ENCODE data around the gene TCTN2. TPM values are rescaled to one million over a fixed set of nuclear protein-coding genes. Genes with fewer than 3 reads are reported as not detected.

The TCTN2 gene
- total and polyA plus RNA-seq, 2 experiments from 2014 or later, result 2.7 to 6.0 TPM

- H3K36me3 ChIP-seq (ENCODE audit: insufficient read depth), result peaks cover 24% of the 10 kb centered on the region
- no peaks in the 10 kb centered on the region for H3K27me3 ChIP-seq (ENCODE audit: insufficient read depth)
- H2AFZ ChIP-seq, result no peak overlapping the region
- peaks cover 3% of the 10 kb centered on the region; the same call in 1 of the 2 replicates for H3F3A ChIP-seq (replicated peaks; ENCODE audit: low read depth)
- no peak overlapping the region for H3K4me2 ChIP-seq
- H4K20me1 ChIP-seq (replicated peaks; ENCODE audit: insufficient read depth), result 0 out of 2 replicates have a peak, but pooled peaks cover 5% of the 10 kb centered on the region
- no peak overlapping the region for H3K27ac ChIP-seq (ENCODE audit: low read depth)
- peaks cover 3% of the 10 kb centered on the region for H3K27me3 Mint-ChIP-seq (ENCODE audit: insufficient read depth, low read depth, poor library complexity)
- no peaks in the 10 kb centered on the region for H3K9me3 Mint-ChIP-seq
- no peaks in the 10 kb centered on the region for H3K79me2 ChIP-seq (replicated peaks; ENCODE audit: insufficient read depth)
- H3K4me3 ChIP-seq, result no peak overlapping the region
- H3K9me2 ChIP-seq (ENCODE audit: insufficient read depth), result no peaks in the 10 kb centered on the region
- no peak overlapping the region for H3K4me3 Mint-ChIP-seq
- no peak overlapping the region for H3K27ac Mint-ChIP-seq
- TF ChIP-seq JUNB (IDR thresholded peaks at IDR 0.05; ENCODE audit: unreplicated experiment) (no peak), CREB1 (CRISPR knock-in tag; IDR thresholded peaks at IDR 0.05; ENCODE audit: low read depth) (no peak), ZNF114 (CRISPR knock-in tag; IDR thresholded peaks at IDR 0.05) (no peak), STAT1 (IDR thresholded peaks at IDR 0.05; ENCODE audit: unreplicated experiment) (no peak), CTCF (conservative IDR thresholded peaks at IDR 0.05; ENCODE audit: low read depth in 2 of 2) (no peak), EZH2phosphoT487 (IDR thresholded peaks at IDR 0.05; ENCODE audit: unreplicated experiment) (no peak), EZH2 (IDR thresholded peaks at IDR 0.05; ENCODE audit: low read depth, unreplicated experiment) (no peak), REST (IDR thresholded peaks at IDR 0.05; ENCODE audit: unreplicated experiment) (no peak), POLR2AphosphoS5 (IDR thresholded peaks at IDR 0.05; ENCODE audit: low read depth) (no peak), NANOG (IDR thresholded peaks at IDR 0.05; ENCODE audit: borderline replicate concordance) (no peak), ZNF331 (CRISPR knock-in tag; IDR thresholded peaks at IDR 0.05; ENCODE audit: low read depth) (no peak)
- TF ChIP-seq, protein P1, sequence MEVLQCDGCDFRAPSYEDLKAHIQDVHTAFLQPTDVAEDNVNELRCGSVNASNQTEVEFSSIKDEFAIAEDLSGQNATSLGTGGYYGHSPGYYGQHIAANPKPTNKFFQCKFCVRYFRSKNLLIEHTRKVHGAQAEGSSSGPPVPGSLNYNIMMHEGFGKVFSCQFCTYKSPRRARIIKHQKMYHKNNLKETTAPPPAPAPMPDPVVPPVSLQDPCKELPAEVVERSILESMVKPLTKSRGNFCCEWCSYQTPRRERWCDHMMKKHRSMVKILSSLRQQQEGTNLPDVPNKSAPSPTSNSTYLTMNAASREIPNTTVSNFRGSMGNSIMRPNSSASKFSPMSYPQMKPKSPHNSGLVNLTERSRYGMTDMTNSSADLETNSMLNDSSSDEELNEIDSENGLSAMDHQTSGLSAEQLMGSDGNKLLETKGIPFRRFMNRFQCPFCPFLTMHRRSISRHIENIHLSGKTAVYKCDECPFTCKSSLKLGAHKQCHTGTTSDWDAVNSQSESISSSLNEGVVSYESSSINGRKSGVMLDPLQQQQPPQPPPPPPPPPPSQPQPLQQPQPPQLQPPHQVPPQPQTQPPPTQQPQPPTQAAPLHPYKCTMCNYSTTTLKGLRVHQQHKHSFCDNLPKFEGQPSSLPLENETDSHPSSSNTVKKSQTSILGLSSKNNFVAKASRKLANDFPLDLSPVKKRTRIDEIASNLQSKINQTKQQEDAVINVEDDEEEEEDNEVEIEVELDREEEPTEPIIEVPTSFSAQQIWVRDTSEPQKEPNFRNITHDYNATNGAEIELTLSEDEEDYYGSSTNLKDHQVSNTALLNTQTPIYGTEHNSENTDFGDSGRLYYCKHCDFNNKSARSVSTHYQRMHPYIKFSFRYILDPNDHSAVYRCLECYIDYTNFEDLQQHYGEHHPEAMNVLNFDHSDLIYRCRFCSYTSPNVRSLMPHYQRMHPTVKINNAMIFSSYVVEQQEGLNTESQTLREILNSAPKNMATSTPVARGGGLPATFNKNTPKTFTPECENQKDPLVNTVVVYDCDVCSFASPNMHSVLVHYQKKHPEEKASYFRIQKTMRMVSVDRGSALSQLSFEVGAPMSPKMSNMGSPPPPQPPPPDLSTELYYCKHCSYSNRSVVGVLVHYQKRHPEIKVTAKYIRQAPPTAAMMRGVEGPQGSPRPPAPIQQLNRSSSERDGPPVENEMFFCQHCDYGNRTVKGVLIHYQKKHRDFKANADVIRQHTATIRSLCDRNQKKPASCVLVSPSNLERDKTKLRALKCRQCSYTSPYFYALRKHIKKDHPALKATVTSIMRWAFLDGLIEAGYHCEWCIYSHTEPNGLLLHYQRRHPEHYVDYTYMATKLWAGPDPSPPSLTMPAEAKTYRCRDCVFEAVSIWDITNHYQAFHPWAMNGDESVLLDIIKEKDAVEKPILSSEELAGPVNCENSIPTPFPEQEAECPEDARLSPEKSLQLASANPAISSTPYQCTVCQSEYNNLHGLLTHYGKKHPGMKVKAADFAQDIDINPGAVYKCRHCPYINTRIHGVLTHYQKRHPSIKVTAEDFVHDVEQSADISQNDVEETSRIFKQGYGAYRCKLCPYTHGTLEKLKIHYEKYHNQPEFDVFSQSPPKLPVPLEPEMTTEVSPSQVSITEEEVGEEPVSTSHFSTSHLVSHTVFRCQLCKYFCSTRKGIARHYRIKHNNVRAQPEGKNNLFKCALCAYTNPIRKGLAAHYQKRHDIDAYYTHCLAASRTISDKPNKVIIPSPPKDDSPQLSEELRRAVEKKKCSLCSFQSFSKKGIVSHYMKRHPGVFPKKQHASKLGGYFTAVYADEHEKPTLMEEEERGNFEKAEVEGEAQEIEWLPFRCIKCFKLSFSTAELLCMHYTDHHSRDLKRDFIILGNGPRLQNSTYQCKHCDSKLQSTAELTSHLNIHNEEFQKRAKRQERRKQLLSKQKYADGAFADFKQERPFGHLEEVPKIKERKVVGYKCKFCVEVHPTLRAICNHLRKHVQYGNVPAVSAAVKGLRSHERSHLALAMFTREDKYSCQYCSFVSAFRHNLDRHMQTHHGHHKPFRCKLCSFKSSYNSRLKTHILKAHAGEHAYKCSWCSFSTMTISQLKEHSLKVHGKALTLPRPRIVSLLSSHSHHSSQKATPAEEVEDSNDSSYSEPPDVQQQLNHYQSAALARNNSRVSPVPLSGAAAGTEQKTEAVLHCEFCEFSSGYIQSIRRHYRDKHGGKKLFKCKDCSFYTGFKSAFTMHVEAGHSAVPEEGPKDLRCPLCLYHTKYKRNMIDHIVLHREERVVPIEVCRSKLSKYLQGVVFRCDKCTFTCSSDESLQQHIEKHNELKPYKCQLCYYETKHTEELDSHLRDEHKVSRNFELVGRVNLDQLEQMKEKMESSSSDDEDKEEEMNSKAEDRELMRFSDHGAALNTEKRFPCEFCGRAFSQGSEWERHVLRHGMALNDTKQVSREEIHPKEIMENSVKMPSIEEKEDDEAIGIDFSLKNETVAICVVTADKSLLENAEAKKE (CRISPR knock-in tag; IDR thresholded peaks at IDR 0.05), result no peak
- TF ChIP-seq, protein P2, sequence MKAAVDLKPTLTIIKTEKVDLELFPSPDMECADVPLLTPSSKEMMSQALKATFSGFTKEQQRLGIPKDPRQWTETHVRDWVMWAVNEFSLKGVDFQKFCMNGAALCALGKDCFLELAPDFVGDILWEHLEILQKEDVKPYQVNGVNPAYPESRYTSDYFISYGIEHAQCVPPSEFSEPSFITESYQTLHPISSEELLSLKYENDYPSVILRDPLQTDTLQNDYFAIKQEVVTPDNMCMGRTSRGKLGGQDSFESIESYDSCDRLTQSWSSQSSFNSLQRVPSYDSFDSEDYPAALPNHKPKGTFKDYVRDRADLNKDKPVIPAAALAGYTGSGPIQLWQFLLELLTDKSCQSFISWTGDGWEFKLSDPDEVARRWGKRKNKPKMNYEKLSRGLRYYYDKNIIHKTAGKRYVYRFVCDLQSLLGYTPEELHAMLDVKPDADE (IDR thresholded peaks at IDR 0.05), result no peak
- H3K4me1 ChIP-seq (ENCODE audit: insufficient read depth), result no peaks in the 10 kb centered on the region
- no peaks in the 10 kb centered on the region for H3K4me1 Mint-ChIP-seq
- H3K36me3 Mint-ChIP-seq (ENCODE audit: low read depth), result peaks cover 55% of the 10 kb centered on the region
- ATAC-seq, result no peak
- no peak for DNase-seq (ENCODE audit: low spot score)
Observed at GRCh38 chr12:123648401-123648800, 22.5 kb upstream of the TCTN2 start.

Data from GM23338 (cell line).